Activated naive CD4-positive, alpha-beta T cell treated with anti-CD3 and anti-CD28 coated beads, Interleukin-2, amount 10 ng/mL, durations not matched to agents 7 days and 5 days (primary cell): ENCODE measurements around the gene EEFSEC.

Experiments
- CTCF ChIA-PET: fragments of 350-600 bp; sonication (Branson Sonifier 250); formaldehyde crosslinking; loops from one replicate; lab custom pipeline; 2021; ENCODE audit warnings: antibody characterized with exemption; lab: Charles Lee
- DNase-seq: peaks from one replicate; pipeline ENCODE4 v3.0.0-alpha.2; 2020
- H3K27ac Mint-ChIP-seq: one replicate; pipeline ENCODE4 v1.8.0; 2021; ENCODE audit warnings: mild to moderate bottlenecking, moderate library complexity, mixed read lengths
- H3K27me3 Mint-ChIP-seq: one replicate; pipeline ENCODE4 v1.8.0; 2021; ENCODE audit warnings: mild to moderate bottlenecking, mixed read lengths
- H3K36me3 Mint-ChIP-seq: one replicate; pipeline ENCODE4 v1.8.0; 2021; ENCODE audit warnings: mixed read lengths
- H3K4me1 Mint-ChIP-seq: one replicate; pipeline ENCODE4 v1.8.0; 2021; ENCODE audit warnings: mixed read lengths
- H3K4me3 Mint-ChIP-seq: one replicate; pipeline ENCODE4 v1.8.0; 2021; ENCODE audit warnings: mild to moderate bottlenecking, moderate library complexity, mixed read lengths
- H3K9me3 Mint-ChIP-seq: one replicate; pipeline ENCODE4 v1.8.0; 2021; ENCODE audit warnings: mixed read lengths

Gene EEFSEC

DNA sequence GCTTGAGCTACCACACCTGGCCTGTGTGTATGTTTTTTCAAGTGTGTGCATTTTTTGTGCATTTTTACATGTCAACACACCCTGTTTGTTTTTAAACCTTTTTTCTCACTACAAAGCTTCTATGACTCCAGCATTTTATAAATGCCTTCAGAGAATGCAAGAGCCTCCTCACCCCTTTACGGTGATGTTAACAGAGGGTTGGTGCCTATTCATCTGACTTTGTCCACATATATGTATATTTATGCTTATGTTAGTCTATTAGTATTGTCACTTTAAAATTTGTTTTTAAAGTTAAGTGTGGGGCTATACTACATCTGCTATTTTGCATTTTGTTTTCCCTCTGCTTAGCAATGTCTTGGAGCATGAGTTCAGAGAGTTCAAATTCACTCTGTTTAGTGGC is 45.8 kb downstream of the EEFSEC start:
- CTCF ChIA-PET: no interaction called here
- Mint-ChIP-seq H3K9me3 (no peaks in the 10 kb centered on the region), H3K4me3 (no peak overlapping the region), H3K27ac (no peak overlapping the region), H3K27me3 (no peaks in the 10 kb centered on the region), H3K36me3 (peaks cover 3% of the 10 kb centered on the region), H3K4me1 (peaks cover 3% of the 10 kb centered on the region)
- DNase-seq: no peak

DNA sequence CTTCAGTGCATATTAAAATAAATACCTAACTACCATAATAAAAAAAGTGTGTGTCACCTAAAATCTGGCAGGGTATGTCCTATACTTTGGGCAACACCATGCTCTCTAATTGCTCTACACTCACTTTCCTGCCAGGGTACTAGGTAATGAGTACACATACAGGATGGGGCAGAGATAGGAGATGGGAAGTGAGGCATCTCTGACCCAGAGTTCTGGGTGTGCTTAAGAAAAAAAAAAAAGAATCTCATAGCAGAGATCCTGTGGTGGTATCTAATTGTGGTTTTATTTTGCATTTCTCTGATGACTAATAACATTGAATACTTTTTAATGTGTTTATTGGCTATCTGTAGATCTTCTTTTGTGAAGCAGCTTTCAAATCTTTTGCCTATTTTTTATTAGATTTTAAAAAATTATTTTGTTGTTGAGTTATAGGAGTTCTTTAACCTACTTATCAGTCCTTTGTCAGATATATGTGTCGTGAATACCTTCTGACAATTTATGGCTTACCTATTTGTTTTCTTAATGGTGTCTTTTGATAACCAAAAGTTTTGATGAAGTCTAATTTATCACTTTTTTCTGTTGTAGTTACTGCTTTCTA is 48.0 kb downstream of the EEFSEC start:
- no peak overlapping the region for H3K27ac Mint-ChIP-seq
- peaks cover 3% of the 10 kb centered on the region for H3K4me1 Mint-ChIP-seq
- H3K36me3 Mint-ChIP-seq: peaks cover 3% of the 10 kb centered on the region
- H3K27me3 Mint-ChIP-seq: no peaks in the 10 kb centered on the region
- no peaks in the 10 kb centered on the region for H3K9me3 Mint-ChIP-seq
- no peak overlapping the region for H3K4me3 Mint-ChIP-seq
- CTCF ChIA-PET: no interaction called here
- no peak for DNase-seq

DNA sequence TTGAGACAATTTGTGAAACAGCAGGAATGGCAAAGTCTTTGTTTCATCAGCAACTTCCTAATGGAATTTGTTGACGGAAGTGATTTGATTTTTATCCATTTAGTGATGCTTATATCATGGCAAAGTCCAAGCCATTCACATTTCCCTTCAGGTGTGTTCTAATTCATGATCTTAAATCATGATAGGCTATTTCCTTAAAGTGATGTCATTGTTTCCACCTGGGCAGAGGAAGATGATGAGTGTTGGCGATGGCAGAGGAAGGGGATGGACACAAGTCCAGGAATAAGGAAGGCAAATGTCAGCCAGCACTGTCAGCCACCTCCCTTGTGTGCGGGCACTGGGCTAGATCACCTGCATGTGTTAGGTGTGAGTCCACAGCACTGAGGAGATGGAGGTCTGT is 49.9 kb downstream of the EEFSEC start:
- Mint-ChIP-seq H3K27me3 (no peaks in the 10 kb centered on the region), H3K4me3 (no peak overlapping the region), H3K9me3 (no peaks in the 10 kb centered on the region), H3K27ac (no peak overlapping the region), H3K4me1 (peaks cover 2% of the 10 kb centered on the region), H3K36me3 (peaks cover 3% of the 10 kb centered on the region)
- no peak for DNase-seq
- CTCF ChIA-PET: no interaction called here

GRCh38 chr3:128205558-128206145 is 52.4 kb downstream of the EEFSEC start:
- no peaks in the 10 kb centered on the region for H3K9me3 Mint-ChIP-seq
- CTCF ChIA-PET: no interaction called here
- H3K4me1 Mint-ChIP-seq: no peaks in the 10 kb centered on the region
- DNase-seq: no peak
- H3K27ac Mint-ChIP-seq: no peak overlapping the region
- H3K4me3 Mint-ChIP-seq: no peak overlapping the region
- H3K27me3 Mint-ChIP-seq: no peaks in the 10 kb centered on the region
- no peaks in the 10 kb centered on the region for H3K36me3 Mint-ChIP-seq

GRCh38 chr3:128207951-128208350 is 54.7 kb downstream of the EEFSEC start:
- no peak for DNase-seq
- peaks cover 1% of the 10 kb centered on the region for H3K36me3 Mint-ChIP-seq
- H3K27ac Mint-ChIP-seq: no peak overlapping the region
- CTCF ChIA-PET: no interaction called here
- H3K9me3 Mint-ChIP-seq: no peaks in the 10 kb centered on the region
- no peaks in the 10 kb centered on the region for H3K4me1 Mint-ChIP-seq
- no peak overlapping the region for H3K4me3 Mint-ChIP-seq
- H3K27me3 Mint-ChIP-seq: no peaks in the 10 kb centered on the region

DNA sequence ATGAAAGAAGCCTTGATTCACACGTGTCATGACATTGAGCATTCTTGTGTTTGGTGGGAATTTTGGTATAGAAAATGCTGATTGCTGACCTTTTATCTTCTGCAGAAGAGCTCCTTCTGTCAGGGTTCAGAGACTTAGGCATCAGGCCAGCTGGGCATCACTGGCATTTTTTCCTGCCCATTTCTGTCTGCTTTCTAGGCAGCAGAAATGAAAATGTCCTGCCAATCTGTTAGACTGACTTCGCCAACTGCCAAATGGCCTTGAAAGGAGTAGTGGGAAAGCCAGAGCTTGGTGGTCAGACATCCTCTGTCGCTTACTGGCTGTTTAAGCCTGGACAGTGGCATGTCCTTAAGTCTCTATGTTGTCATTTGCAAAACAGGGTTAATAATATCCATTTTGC is 57.4 kb downstream of the EEFSEC start:
- no peak for DNase-seq
- peaks cover 1% of the 10 kb centered on the region for H3K36me3 Mint-ChIP-seq
- no peak overlapping the region for H3K27ac Mint-ChIP-seq
- no peak overlapping the region for H3K4me3 Mint-ChIP-seq
- H3K9me3 Mint-ChIP-seq: no peaks in the 10 kb centered on the region
- H3K27me3 Mint-ChIP-seq: no peaks in the 10 kb centered on the region
- no peaks in the 10 kb centered on the region for H3K4me1 Mint-ChIP-seq
- CTCF ChIA-PET: no interaction called here

DNA sequence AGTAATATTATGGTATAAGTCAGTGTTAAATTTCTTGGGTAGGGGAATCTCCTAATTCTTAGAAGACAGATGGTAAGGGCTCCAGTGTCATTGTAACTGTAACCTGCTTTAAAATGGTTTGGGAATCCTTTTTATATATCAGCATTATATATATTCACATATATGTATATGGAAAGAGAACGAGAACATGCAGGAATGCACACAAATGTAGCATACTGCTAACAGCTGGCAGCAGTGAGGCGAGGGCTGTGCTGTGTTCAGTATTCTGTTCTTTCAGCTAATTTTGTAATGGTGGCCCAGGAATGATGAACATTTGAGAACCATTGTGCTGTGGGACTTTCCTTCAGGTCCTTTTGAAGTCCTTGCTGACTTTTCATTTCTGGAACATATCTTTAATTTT is 60.8 kb downstream of the EEFSEC start:
- CTCF ChIA-PET: no interaction called here
- Mint-ChIP-seq H3K27ac (no peak overlapping the region), H3K36me3 (peaks cover 1% of the 10 kb centered on the region), H3K4me1 (peaks cover 5% of the 10 kb centered on the region), H3K4me3 (no peak overlapping the region), H3K9me3 (no peaks in the 10 kb centered on the region), H3K27me3 (no peaks in the 10 kb centered on the region)
- DNase-seq: no peak

DNA sequence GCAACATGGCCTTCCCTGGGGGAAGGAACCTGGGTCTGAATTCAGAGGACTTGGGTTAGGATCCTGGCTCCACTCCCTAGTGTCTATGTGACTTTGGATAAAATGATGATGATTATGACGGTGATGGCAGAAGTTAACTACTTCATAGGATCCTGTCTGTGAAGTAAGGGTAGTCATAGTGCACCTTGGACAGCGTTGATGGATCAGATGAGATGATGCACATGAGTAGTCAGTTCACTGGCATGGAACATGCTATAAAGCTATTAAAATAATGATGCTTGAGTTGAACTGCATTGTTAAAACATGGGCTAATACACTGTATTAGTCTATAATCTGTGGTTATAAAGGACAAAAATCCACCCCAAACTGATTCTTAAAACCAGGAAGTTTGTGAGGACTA is 62.0 kb downstream of the EEFSEC start:
- H3K4me3 Mint-ChIP-seq: no peak overlapping the region
- no peaks in the 10 kb centered on the region for H3K9me3 Mint-ChIP-seq
- H3K36me3 Mint-ChIP-seq: peaks cover 3% of the 10 kb centered on the region
- H3K27ac Mint-ChIP-seq: no peak overlapping the region
- CTCF ChIA-PET: interaction anchor here (0.6 to 1.0 kb wide), 2 partner anchors 11 to 201 kb away, joined by 3 read pairs; no protein-coding TSS in a partner anchor
- DNase-seq: no peak
- peaks cover 5% of the 10 kb centered on the region for H3K4me1 Mint-ChIP-seq
- H3K27me3 Mint-ChIP-seq: no peaks in the 10 kb centered on the region

- peaks cover 5% of the 10 kb centered on the region for H3K4me1 Mint-ChIP-seq
- no peak for DNase-seq
- CTCF ChIA-PET: no interaction called here
- H3K4me3 Mint-ChIP-seq: no peak overlapping the region
- H3K9me3 Mint-ChIP-seq: peaks cover 5% of the 10 kb centered on the region
- H3K27ac Mint-ChIP-seq: no peak overlapping the region
- H3K27me3 Mint-ChIP-seq: no peaks in the 10 kb centered on the region
- peaks cover 9% of the 10 kb centered on the region for H3K36me3 Mint-ChIP-seq
Measured at GRCh38 chr3:128215800-128216495, 62.7 kb downstream of the EEFSEC start.

- peaks cover 5% of the 10 kb centered on the region for H3K4me1 Mint-ChIP-seq
- peaks cover 12% of the 10 kb centered on the region for H3K36me3 Mint-ChIP-seq
- no peak for DNase-seq
- no peak overlapping the region for H3K27ac Mint-ChIP-seq
- no peaks in the 10 kb centered on the region for H3K27me3 Mint-ChIP-seq
- no peak overlapping the region for H3K4me3 Mint-ChIP-seq
- peaks cover 12% of the 10 kb centered on the region for H3K9me3 Mint-ChIP-seq
- CTCF ChIA-PET: interaction anchor here (1.5 kb wide), 1 partner anchor 104 kb away, joined by 7 read pairs; no protein-coding TSS in a partner anchor
Measured at GRCh38 chr3:128217702-128218547, 64.6 kb downstream of the EEFSEC start.

DNA sequence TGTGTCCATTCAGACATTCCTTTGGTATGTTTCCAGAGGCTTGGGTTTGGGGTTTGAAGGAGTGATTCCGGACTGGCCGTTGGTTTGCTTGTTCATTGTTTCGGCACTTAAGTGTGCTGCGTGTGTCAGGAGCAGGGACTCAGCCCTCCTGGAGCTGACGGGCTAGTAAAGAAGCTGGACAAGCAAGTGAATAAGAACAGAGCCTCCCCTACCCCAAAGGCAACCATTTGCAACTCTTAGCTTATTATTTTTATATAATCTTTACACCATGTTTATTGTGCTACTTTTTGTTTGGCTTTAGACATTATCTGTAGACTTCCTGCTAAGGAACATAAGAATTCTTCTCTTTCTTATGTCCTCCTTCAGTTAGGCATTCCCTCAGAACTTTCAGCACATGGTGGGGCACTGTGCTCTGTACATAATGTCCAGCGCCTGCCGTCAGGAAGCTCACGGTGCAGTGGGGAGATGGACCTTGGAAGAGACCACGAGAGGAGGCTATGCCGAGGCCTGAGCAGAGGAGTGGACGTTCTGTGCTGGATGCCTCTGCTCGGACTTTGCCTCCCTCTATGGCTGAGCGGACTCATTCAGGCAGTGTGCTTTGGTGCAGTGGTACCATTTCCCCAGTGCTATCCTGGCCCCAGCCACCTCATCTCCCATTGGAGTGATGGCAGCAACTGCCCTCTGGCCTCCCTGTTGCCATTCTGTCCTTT is 65.4 kb downstream of the EEFSEC start:
- Mint-ChIP-seq H3K27ac (no peak overlapping the region), H3K27me3 (no peaks in the 10 kb centered on the region), H3K36me3 (peaks cover 12% of the 10 kb centered on the region), H3K9me3 (peaks cover 19% of the 10 kb centered on the region), H3K4me1 (peaks cover 5% of the 10 kb centered on the region), H3K4me3 (no peak overlapping the region)
- CTCF ChIA-PET: interaction anchor here (1.5 kb wide), 1 partner anchor 104 kb away, joined by 7 read pairs; no protein-coding TSS in a partner anchor
- DNase-seq: no peak

DNA sequence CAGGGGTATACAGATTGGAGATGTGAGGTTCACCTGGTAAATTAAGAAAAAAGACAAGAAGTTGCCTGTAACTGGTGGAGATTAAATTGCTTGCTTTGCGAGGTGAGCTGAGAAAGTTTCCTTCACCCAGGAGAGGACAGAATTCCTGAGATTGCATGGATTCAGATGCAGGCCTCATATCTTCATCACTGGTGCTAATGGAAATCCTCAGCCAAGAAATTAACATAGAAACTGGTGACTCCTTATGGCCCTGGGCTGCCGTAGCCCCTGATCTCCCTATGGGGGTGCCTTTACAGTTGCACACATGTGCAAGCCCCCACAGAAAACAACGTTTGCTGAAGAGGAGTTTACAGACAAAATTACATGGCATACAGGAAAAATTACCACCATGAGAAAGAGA is 68.0 kb downstream of the EEFSEC start:
- DNase-seq: no peak
- H3K27me3 Mint-ChIP-seq: no peaks in the 10 kb centered on the region
- peaks cover 25% of the 10 kb centered on the region for H3K9me3 Mint-ChIP-seq
- CTCF ChIA-PET: no interaction called here
- peaks cover 17% of the 10 kb centered on the region for H3K36me3 Mint-ChIP-seq
- H3K4me3 Mint-ChIP-seq: no peak overlapping the region
- no peak overlapping the region for H3K27ac Mint-ChIP-seq
- H3K4me1 Mint-ChIP-seq: peaks cover 5% of the 10 kb centered on the region

GRCh38 chr3:128222796-128223385 is 69.6 kb downstream of the EEFSEC start:
- H3K27ac Mint-ChIP-seq: no peak overlapping the region
- no peak overlapping the region for H3K4me3 Mint-ChIP-seq
- H3K4me1 Mint-ChIP-seq: peaks cover 1% of the 10 kb centered on the region
- no peak for DNase-seq
- peaks cover 17% of the 10 kb centered on the region for H3K36me3 Mint-ChIP-seq
- CTCF ChIA-PET: interaction anchor here (0.7 kb wide), 1 partner anchor 186 kb away, joined by 3 read pairs; no protein-coding TSS in a partner anchor
- no peaks in the 10 kb centered on the region for H3K27me3 Mint-ChIP-seq
- H3K9me3 Mint-ChIP-seq: peaks cover 25% of the 10 kb centered on the region
